Measurements from ENCODE around the gene TENT5C. TPM values are rescaled to one million over a fixed set of nuclear protein-coding genes. Genes with fewer than 3 reads are reported as not detected.

TENT5C gene
- total and polyA plus RNA-seq, 2 of the 13 experiments (the other 11 are each of a cell fraction or from before 2014, with no cell fraction given): 0.02 to 0.38 TPM

- TF ChIP-seq ZNF569 (CRISPR knock-in tag; IDR thresholded peaks at IDR 0.05; ENCODE audit: borderline replicate concordance): no peak
- TF ChIP-seq ZBTB40 (IDR thresholded peaks at IDR 0.05): no peak
- no peak for TF ChIP-seq ZBTB40 (CRISPR knock-in tag; IDR thresholded peaks at IDR 0.05)
- no peak for TF ChIP-seq ELF1 (CRISPR knock-in tag; IDR thresholded peaks at IDR 0.05)
- no peak for TF ChIP-seq ZNF768 (CRISPR knock-in tag; IDR thresholded peaks at IDR 0.05)
- no peak for TF ChIP-seq SOX6 (IDR thresholded peaks at IDR 0.05)
- TF ChIP-seq SOX6 (CRISPR knock-in tag; IDR thresholded peaks at IDR 0.05): no peak
- TF ChIP-seq DR1 (CRISPR knock-in tag; IDR thresholded peaks at IDR 0.05): no peak
- TF ChIP-seq DNMT3B (CRISPR knock-in tag; conservative IDR thresholded peaks at IDR 0.05): no peak
- no peak for TF ChIP-seq HMGXB3 (CRISPR knock-in tag; IDR thresholded peaks at IDR 0.05; ENCODE audit: borderline replicate concordance)
Measured at GRCh38 chr1:117596023-117596720, 9.7 kb upstream of the TENT5C start (continued).

All from HepG2 (cell line).